Stimulated activated CD4-positive, alpha-beta T cell treated with anti-CD3 and anti-CD28 coated beads, Interleukin-2, amount 100 ng/mL, for 24 hours (primary cell): ENCODE results near the gene CFAP97D2.
"Not testable (repeated sequence)": the region's sequence is repeated elsewhere in the genome, so short reads cannot be mapped to it uniquely, and the experiment has no call there.

Source experiments
- DNase-seq, 2 donors: peaks; one replicate each; pipeline ENCODE4 v3.0.0-alpha.2; 2020

CFAP97D2 gene

DNA sequence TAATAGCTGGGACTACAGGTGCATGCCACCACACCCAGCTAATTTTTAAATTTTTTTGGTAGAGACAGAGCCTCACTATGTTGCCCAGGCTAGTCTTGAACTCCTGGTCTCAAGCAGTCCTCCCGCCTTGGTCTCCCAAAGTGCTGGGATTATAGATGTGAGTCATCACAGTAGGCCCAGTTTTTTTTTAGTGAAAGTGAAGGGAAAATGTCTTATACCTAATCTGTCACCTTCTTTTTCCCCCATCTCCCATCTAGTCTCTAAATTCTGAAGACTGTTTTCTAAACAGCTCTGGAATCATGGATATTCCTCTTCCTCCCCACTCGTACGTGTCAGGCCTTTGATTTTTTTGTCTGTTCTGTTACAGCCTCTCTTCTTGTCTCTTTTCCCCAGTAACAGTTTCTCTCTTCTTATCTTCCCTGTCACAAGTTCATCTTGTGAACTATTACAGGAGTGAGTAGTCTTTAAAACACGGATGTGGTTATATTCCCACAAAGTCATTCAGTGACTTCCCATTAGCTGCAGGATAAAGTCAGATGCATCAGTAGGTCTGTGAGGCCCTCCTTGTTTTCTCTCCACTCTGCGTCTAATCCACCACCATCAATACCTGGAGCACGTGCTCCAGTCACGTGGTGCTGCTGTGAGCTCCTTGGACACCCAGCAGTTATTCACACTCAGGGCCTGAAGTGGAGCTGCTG lies 58.5 kb downstream of the CFAP97D2 start:
- DNase-seq = no peak

DNA sequence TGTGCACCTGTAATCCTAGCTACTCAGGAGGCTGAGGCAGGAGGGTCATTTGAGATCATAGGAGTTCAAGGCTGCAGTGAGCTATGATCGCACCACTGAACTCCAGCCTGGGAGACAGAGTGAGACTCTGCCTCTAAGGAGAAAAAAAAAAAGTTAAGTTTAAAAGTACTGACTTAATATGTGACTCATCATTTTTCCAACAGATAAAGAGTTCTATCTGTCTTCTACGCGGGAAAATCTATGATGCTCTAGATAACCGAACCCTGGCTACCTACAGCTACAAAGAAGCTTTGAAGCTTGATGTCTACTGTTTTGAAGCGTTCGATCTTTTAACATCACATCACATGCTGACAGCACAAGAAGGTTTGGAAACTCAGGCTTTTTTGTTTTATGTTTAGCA lies 62.9 kb downstream of the CFAP97D2 start:
- DNase-seq = no peak

DNA sequence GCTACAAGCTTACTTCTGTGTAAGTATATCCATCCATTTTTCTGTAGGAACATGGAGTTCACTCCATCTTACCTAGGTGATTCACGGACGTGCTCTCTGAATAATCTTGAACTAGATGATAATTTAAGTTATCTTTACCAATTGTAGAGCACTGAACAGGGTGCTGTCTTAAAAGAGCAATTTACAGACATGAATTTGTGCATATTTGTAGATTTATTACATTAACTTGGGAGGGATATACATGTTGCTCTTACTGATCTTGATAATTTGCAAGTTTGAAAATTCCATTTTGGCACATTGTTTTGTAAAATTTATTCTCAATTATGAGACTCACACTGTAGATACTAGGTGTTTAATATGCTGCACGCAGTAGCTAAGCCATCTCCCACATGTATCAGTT lies 64.9 kb downstream of the CFAP97D2 start:
- DNase-seq = no peak

DNA sequence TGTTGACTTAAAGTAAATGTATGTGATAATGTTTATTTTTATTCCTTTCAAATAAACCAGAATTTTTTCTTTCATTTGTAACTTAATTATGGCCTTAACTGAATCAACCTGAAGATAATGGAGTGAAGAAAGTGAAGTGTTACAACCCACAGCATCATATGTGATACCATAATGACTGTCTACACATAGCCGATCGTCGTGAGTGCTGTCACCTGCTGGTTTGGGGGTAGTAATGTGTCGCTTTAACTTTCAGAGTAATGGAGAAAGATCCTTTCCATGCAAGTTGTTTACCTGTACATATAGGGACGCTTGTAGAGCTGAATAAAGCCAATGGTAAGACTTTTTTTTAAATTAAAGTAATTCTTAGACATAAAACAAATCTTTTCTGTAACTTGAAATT lies 65.6 kb downstream of the CFAP97D2 start:
- no peak for DNase-seq

DNA sequence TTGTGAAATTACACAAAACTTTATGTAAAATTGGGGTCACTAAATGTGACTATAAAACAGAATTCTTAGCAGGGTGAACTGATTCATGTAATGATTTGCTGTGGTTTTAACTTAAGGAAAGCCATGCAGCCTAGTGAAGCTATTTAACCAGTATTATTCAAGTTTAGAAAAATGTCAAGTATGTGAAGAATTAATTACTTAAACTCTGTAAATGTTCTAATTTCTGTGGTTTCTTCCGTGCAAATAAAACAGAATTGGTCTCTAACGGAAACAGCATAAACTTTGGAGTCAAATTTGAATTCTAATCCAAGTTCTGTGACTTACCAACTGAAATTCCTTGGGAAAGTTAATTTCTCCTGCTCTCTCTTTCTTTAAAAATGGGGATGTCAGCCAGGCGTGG lies 69.0 kb downstream of the CFAP97D2 start:
- no peak for DNase-seq

DNA sequence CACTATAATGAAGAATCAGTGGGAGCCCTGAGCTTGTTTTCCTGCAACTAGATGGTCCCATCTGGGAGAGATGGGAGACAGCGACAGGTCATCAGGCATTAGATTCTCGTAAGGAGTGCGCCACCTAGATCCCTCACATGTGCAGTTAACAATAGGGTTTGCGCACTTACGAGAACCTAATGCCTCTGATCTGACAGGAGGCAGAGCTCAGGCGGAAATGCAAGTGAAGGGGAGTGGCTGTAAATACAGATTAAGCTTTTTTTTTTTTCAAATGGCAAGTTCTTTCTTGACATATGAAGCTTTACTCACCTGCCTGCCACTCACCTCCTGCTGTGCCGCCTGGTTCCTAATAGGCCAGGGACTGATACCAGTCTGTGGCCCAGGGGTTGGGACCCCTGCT lies 70.0 kb downstream of the CFAP97D2 start:
- no peak for DNase-seq

DNA sequence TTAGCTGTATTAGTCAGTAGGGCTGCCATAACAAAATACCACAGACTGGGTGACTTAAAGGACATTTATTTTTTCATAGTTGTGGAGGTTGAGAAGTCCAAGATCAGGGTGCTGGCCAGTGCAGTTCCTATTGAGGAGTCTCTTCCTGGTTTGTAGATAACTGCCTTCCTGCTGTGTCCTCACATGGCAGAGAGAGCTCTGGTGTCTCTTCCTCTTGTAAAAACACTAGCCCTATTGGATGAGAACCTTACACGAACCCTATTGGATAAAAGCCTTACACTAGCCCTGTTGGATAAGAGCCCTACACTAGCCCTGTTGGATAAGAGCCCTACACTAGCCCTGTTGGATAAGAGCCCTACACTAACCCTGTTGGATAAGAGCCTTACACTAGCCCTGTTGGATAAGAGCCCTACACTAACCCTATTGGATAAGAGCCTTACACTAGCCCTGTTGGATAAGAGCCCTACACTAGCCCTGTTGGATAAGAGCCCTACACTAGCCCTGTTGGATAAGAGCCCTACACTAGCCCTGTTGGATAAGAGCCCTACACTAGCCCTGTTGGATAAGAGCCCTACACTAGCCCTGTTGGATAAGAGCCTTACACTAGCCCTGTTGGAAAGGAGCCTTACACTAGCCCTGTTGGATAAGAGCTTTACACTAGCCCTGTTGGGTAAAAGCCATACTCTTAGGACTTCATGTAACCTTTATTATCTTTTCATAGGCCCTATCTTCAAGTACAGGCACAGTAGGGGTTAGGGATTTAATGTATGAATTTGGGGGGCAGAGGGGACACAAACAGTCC lies 72.8 kb downstream of the CFAP97D2 start:
- not testable (repeated sequence) for DNase-seq

DNA sequence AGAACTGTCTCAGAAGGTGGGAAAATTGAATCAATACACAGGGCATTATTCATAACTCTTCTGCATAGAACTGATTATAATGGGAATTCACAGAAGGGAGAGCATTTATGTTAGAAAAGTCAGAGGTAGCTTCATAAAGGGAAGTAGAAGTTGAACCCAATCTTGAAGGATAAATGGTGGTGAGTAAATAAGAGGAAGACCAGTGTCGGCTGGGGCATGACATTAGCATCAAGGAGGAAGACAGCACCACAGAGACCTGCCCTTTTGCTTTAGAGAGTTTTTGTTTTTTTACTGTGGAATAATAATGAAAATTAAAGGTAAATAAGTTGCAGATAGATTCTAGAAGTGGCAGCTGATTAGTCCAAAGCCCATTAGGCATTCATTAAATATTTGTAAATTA lies 77.5 kb downstream of the CFAP97D2 start:
- DNase-seq = no peak

DNA sequence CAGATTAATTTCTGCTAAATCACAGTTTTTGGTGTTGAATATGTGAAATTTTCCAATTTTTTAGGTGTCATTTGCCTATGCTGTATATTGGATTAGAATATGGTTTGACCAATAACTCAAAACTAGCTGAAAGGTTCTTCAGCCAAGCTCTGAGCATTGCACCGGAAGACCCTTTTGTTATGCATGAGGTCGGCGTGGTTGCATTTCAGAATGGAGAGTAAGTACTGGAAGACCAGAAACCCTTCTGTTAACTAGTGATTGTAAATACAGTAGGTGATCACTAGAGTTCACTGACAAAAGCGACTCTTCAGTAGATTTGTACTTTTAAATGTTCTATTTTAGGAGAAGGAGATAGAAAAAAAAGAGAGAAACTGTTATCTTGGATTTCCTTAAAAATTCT lies 78.0 kb downstream of the CFAP97D2 start:
- DNase-seq = no peak

DNA sequence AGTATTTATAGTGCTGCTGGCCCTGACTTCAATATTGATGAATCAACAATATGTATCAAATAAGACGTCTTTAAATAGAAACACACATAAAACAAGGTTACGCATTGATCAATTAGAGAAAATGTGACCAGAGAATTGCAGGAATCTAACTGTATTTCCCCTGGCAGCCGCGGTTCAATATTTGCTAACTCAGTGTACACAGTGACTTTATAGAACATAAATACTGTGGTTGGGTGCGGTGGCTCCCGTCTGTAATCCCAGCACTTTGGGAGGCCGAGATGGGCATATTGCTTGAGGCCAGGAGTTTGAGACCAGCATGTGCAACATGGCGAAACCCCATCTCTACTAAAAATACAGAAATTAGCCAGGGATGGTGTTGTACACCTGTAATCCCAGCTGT lies 79.5 kb downstream of the CFAP97D2 start:
- DNase-seq = no peak

DNA sequence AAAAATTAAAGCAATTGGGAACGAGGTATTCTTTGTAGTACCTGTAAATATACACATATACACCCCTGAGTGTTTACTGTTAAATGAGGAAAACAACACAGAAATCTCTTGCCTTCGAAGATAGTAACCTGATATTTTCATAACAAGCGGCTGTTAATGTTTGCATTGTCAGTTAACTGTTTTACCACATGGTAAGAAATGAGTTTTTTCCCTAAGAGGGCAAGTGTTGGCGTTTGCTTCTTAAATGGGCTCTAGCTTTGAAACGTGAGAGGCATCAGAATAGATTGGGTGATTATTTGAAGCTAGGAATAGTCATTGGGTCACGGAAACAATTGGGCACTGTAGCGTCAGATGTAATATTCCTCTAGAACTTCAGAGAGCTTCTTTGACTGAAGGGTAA lies 80.3 kb downstream of the CFAP97D2 start:
- DNase-seq = no peak

DNA sequence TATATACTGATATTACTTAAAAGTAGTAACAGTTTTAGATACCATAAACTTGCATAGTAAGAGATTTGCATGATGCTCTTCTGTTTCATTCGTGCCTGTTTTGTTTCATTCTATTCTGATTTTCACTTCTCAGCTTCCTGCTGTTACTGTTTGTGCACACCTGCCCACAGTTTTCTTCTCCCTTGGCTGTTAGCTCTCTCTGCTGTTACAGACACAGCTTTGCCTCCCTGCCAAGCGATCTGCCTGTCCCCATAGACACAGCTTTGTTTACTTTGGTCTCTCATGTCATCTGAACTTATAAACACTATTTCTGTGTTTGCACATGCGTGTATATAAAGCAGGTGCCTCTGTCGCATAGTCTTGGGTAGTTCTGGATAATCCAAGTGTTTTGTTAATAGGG lies 80.9 kb downstream of the CFAP97D2 start:
- no peak for DNase-seq

DNA sequence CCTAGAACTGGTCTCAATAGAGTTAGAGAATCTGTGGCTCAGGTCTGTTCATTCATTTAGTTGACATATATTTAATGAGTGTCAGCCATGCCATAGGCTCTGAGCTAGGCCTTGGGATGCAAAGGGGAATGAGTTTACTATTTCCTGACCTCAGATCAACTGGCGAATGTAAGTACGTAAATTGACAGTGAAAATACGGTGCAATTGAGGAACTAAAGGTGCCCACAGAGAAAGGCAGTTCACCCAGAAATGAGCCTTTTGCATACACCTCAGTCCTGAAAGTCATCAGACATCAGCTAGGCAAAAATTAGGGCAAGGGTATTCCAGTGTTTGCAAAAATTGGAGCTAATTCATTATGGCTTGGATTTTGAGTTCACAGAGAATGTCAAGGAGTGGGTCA lies 81.8 kb downstream of the CFAP97D2 start:
- no peak for DNase-seq

DNA sequence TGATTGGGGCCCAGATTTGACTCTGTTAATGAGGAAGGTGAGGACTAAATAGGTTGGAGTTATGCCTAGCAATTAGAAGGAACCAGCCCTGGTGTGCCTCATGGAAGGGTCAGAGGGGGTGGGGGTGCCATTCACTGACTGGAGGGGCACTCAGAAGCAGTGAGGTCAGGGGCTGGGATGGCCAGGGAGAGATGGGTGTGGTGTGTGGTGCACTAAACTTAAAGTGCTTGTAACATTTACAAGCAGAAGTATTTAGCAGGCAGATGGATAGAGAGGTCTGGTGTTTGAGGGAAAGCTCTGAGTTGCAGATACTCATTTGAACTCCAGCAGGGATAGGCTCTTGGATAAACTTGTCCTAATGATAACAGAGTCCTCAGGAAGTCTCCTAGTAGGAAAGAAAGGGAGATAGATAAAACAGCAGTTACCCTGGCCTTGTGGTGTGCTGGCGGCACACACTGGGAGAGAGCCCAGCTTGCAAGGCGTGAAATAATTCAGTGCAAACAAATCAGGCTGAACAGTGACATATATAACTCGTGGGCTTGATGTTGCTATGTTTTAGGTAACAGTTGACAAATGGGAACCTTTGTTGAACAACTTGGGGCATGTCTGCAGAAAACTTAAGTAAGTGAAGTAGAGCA lies 82.4 kb downstream of the CFAP97D2 start:
- no peak for DNase-seq

DNA sequence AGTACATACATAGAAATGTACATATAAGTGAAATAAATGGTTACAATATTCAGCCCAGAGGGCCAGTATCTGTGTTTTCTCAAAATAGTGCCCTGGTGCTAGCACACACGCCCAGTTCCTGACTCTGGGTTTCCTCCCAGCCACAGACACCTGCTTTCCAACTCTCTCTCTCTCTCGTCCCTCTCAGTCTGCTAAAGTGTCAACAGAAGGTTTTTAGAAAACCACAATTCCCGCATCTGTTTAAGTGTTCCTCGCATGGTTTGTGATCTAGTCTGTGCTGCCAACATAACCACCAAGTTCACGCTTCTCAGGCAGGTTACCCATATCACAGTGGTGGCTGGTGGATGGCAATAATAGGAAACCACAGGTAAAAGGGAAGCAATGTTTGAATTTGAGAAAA lies 84.5 kb downstream of the CFAP97D2 start:
- no peak for DNase-seq

DNA sequence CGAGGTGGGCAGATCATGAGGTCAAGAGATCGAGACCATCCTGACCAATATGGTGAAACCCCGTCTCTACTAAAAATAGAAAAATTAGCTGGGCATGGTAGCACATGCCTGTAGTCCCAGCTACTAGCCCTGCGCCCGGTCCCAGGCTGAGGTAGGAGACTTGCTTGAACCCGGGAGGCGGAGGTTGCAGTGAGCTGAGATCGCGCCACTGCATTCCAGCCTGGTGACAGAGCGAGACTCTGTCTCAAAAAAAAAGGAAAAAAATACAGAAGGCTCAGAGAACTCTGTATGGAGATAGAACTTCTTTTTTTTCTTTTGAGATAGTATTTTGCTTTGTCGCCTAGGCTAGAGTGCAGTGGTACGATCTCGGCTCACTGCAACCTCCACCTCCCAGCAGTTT lies 85.3 kb downstream of the CFAP97D2 start:
- not testable (repeated sequence) for DNase-seq

DNA sequence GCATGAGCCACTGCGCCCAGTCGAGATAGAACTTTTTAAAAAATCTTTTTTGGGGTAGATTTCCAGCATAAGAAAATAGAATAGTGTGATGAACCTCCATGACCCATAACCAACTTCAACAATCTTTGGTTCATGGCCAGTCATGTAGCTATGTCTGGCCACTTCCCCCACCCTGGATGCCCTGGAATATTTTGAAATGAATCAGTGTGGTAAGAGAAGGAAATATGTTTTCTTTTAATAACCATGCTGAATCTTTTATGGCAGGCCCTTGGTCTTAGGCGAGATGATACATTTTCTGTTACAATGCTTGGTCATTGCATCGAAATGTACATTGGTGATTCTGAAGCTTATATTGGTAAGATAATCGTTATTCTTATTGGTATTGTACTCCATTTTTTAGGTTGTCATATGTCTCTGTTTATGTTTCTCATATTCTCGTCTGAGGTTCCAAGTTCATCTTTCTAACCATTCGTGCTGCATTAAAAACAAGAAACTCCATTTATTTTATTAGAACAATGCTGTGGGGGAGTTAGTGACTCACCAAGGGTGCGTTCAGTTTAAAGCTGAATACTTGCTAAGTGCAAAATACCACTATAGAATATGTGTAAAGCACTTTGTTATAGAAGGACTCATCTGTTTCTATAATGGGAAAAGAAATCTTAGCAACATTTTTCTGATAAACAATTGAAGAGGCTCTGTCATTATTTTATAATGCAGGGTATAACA lies 86.0 kb downstream of the CFAP97D2 start:
- DNase-seq = no peak

DNA sequence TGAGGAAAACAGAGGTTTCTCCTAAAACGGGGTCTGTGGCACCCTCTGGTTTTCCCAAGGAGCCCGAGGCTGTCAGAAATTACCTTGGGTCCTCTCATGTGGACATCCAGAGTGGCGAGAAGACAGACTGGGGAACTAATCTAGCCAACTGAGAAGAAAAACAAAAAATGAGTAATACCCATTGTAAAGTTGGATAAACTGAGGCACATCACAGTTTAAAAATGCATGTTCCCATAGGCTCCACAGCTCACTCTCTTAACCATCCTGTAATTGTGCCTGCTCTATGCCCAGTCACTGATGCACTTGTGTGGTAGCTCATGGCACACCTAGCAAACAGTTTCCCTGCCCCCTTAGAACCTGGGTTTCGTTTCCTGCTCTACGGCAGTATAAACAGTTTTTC lies 87.2 kb downstream of the CFAP97D2 start:
- no peak for DNase-seq

DNA sequence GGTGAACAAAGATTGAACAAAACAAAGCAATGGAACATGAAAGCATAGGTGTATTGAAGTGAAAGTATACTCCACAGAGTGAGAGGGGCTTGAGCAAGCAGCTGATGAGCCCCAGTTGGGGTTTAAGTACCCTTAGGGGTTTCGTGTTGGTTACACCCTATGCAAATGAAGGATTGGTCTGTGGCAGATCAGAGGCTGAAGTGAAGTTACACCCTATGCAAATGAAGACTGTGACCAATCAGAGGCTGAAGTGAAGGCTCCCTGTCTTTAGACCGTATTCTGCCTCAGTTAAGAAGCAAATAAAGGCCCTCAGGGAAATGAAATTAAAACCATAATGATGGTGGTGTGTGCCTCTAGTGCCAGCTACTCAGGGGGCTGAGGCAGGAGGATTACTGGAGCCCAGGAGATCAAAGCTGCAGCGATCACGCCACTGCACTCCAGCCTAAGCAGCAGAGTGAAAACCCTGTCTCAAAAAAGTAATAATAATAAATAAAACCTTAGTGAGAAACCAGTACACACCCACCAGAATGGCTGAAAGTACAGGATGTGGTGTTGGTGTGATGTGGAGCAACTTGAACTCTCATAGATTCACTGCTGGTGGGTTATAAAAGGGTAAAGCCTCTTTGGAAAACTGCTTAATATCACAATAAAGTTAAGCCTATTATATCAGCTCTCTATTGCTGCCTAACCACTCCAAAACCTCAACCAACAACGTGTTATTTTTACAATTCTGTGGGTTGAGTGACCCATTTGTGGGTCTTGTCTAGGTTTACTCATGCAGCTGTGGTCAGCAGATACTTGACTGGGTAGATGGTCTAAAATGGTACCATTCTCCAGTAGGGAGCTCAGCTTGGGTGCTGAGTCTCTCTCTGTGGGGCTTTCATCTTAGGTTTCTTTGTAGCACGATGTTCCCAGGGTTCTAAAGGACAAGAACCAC lies 89.6 kb downstream of the CFAP97D2 start:
- DNase-seq = no peak

DNA sequence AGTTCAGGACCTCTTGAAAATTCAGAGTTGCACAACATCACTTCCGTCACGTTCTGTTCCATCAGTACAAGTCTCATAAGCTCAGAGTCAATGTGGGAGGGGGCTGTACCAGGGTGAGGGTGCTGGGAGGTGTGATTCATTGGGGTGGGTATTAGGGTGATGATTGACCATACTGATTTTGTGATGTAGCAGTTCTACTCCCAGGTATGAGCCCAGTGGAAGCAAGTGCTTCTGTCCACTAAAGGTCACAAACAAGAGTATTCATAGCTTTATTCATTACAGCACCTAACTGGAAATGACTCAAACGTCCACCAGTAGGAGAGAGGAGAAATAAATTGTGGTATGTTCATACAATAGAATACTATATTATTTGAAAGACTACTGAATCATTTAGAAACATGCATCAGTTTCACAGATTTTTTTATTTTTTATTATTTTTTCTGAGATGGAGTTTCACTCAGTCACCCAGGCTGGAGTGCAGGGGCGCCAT lies 90.3 kb downstream of the CFAP97D2 start:
- no peak for DNase-seq
